ENCODE measurements around the gene CHMP5.

DNA sequence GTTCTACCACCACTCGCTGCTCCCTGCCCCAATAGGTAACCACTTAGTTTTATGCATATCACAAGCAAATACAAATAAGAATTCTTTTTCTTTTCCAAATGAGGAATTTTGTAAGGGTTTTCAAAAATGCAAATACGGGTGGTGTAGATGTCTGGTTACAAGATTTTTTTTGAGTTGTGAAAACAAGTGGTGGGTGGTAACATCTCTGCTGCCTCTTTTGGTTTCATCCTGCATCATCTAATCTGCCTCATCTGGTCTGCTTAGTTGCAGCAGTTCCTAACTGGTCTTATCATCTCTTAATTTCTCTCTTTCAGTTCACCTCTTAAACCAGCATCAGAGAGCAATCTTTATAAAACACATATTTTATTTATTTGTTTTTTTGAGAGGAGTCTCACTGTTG is 30.7 kb downstream of the CHMP5 start:
- TF ChIP-seq, protein P1, sequence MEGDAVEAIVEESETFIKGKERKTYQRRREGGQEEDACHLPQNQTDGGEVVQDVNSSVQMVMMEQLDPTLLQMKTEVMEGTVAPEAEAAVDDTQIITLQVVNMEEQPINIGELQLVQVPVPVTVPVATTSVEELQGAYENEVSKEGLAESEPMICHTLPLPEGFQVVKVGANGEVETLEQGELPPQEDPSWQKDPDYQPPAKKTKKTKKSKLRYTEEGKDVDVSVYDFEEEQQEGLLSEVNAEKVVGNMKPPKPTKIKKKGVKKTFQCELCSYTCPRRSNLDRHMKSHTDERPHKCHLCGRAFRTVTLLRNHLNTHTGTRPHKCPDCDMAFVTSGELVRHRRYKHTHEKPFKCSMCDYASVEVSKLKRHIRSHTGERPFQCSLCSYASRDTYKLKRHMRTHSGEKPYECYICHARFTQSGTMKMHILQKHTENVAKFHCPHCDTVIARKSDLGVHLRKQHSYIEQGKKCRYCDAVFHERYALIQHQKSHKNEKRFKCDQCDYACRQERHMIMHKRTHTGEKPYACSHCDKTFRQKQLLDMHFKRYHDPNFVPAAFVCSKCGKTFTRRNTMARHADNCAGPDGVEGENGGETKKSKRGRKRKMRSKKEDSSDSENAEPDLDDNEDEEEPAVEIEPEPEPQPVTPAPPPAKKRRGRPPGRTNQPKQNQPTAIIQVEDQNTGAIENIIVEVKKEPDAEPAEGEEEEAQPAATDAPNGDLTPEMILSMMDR (IDR thresholded peaks at IDR 0.05; ENCODE audit: low read depth, low read length), result no peak
- no peak for TF ChIP-seq POLR2A (IDR thresholded peaks at IDR 0.05; ENCODE audit: extremely low read depth, insufficient read length)

Data from NB4 (cell line).